PC-9 (cell line): ENCODE data around the gene MYLK. TPM values are rescaled to one million over a fixed set of nuclear protein-coding genes. Genes with fewer than 3 reads are reported as not detected.

Source experiments
- BruUV-seq: library from RNA; stranded (reverse); fragments of 400-500 nt; replicated peaks from 2 replicates; lab custom pipeline; 2021; lab: Mats Ljungman, UMichigan
- CTCF ChIA-PET: fragments of 300-600 bp; sonication (Branson Sonifier 250); formaldehyde crosslinking; loops from one replicate; lab custom pipeline; 2022; ENCODE audit warnings: antibody characterized with exemption; lab: Charles Lee
- POLR2A ChIA-PET: fragments of 300-600 bp; sonication (Branson Sonifier 250); formaldehyde crosslinking; loops from one replicate; lab custom pipeline; 2022; ENCODE audit warnings: antibody characterized with exemption; ENCODE audit not compliant: unreplicated experiment; lab: Charles Lee
- DNase-seq, 2 experiments: peaks; one replicate each; pipeline versions ENCODE4 v3.0.0 to v3.0.0-alpha.2; 2015 to 2022; ENCODE audit warnings: mixed read lengths in 1 of 2
- H2AFZ ChIP-seq: fragments of 200-600 bp; sonication (generic); 2 replicates; pipeline ENCODE4 v1.8.1; 2017; ENCODE audit warnings: antibody characterized with exemption
- H3F3A ChIP-seq: fragments of 200-600 bp; sonication (generic); 2 replicates; pipeline ENCODE4 v1.8.1; 2017; ENCODE audit warnings: antibody characterized with exemption, mild to moderate bottlenecking, low read depth; ENCODE audit not compliant: insufficient read depth
- H3K27ac ChIP-seq: fragments of 200-600 bp; sonication (generic); 2 replicates; pipeline ENCODE4 v1.6.1; 2016; ENCODE audit warnings: mixed run types
- H3K27me3 ChIP-seq: fragments of 200-600 bp; sonication (generic); 2 replicates; pipeline ENCODE4 v1.6.1; 2016; ENCODE audit warnings: low read depth, mixed run types; ENCODE audit not compliant: insufficient read depth
- H3K36me3 ChIP-seq: fragments of 200-600 bp; sonication (generic); 2 replicates; pipeline ENCODE4 v1.6.1; 2016; ENCODE audit warnings: low read depth, mixed run types
- H3K4me1 ChIP-seq: fragments of 200-600 bp; sonication (generic); replicated peaks from 2 replicates; pipeline ENCODE4 v1.6.1; 2016; ENCODE audit warnings: mixed run types; ENCODE audit not compliant: insufficient read depth
- H3K4me2 ChIP-seq: fragments of 200-600 bp; sonication (generic); 2 replicates; pipeline ENCODE4 v1.6.1; 2017; ENCODE audit warnings: mixed run types
- H3K4me3 ChIP-seq: fragments of 200-600 bp; sonication (generic); 2 replicates; pipeline ENCODE4 v1.6.1; 2016; ENCODE audit warnings: mixed run types
- H3K79me2 ChIP-seq: fragments of 200-600 bp; sonication (generic); 2 replicates; pipeline ENCODE4 v1.6.1; 2017; ENCODE audit warnings: low read depth, mixed run types
- H3K9me2 ChIP-seq: fragments of 200-600 bp; sonication (generic); 2 replicates; pipeline ENCODE4 v1.8.1; 2017; ENCODE audit warnings: mild to moderate bottlenecking; ENCODE audit not compliant: insufficient read depth
- H3K9me3 ChIP-seq: fragments of 200-600 bp; sonication (generic); 2 replicates; pipeline ENCODE4 v1.8.1; 2016; ENCODE audit warnings: low read depth; ENCODE audit not compliant: insufficient read depth
- H4K20me1 ChIP-seq: fragments of 200-600 bp; sonication (generic); 2 replicates; pipeline ENCODE4 v1.8.1; 2017; ENCODE audit not compliant: insufficient read depth
- CTCF ChIP-seq: fragments of 200-600 bp; sonication (generic); conservative IDR thresholded peaks from 2 replicates; pipeline ENCODE4 v1.6.1; 2017; ENCODE audit warnings: mixed run types, antibody characterized with exemption, mild to moderate bottlenecking, moderate library complexity
- EZH2 ChIP-seq: fragments of 200-600 bp; sonication (generic); IDR thresholded peaks from 2 replicates; pipeline ENCODE4 v1.8.0; 2017; ENCODE audit warnings: antibody characterized with exemption, low read depth
- intact Hi-C: fragments of 100-400 bp; cut with micrococcal nuclease; formaldehyde crosslinking; loops from one replicate; pipeline ENCODE4 v1.10.0; 2022; ENCODE audit not compliant: unreplicated experiment
- total RNA-seq: library from RNA; stranded (reverse); gene quantifications from 2 replicates; pipeline ENCODE4 v1.2.3, GENCODE V29; 2021

The MYLK gene
- total RNA-seq, 1 experiment from 2014 or later: 0.72 TPM

GRCh38 chr3:123741041-123741511 is 143.1 kb downstream of the MYLK start:
- Histone ChIP-seq H3K4me1 (no peaks in the 10 kb centered on the region), H3K36me3 (no peaks in the 10 kb centered on the region), H3K27ac (no peak overlapping the region), H3K9me2 (no peaks in the 10 kb centered on the region), H3K4me2 (no peak overlapping the region), H3K27me3 (no peaks in the 10 kb centered on the region), H3K9me3 (no peaks in the 10 kb centered on the region), H3K79me2 (no peaks in the 10 kb centered on the region), H3K4me3 (no peak overlapping the region), H2AFZ (no peak overlapping the region), H4K20me1 (no peaks in the 10 kb centered on the region), H3F3A (no peaks in the 10 kb centered on the region)
- DNase-seq: no peak
- intact Hi-C loops: no loop called here
- TF ChIP-seq EZH2 (no peak), CTCF (no peak)
- ChIA-PET CTCF (no interaction called here), POLR2A (no interaction called here)
- no TSS peak for BruUV-seq

GRCh38 chr3:123740391-123740822 is 143.7 kb downstream of the MYLK start:
- no peak overlapping the region for H3K27ac ChIP-seq
- no peak overlapping the region for H2AFZ ChIP-seq
- BruUV-seq: no TSS peak
- no peak overlapping the region for H3K4me2 ChIP-seq
- no peaks in the 10 kb centered on the region for H3K27me3 ChIP-seq
- no peak overlapping the region for H3K4me3 ChIP-seq
- DNase-seq: no peak
- intact Hi-C loops: no loop called here
- CTCF ChIA-PET: interaction anchor here (0.6 kb wide), 1 partner anchor 42 kb away, joined by 5 read pairs; no protein-coding TSS in a partner anchor
- no peaks in the 10 kb centered on the region for H3K36me3 ChIP-seq
- H4K20me1 ChIP-seq: no peaks in the 10 kb centered on the region
- 0 out of 2 replicates have a peak, but pooled peaks cover 2% of the 10 kb centered on the region for H3K4me1 ChIP-seq
- H3K9me2 ChIP-seq: no peaks in the 10 kb centered on the region
- no peak for TF ChIP-seq EZH2
- no peak for TF ChIP-seq CTCF
- no peaks in the 10 kb centered on the region for H3F3A ChIP-seq
- H3K9me3 ChIP-seq: no peaks in the 10 kb centered on the region
- POLR2A ChIA-PET: no interaction called here
- H3K79me2 ChIP-seq: no peaks in the 10 kb centered on the region

DNA sequence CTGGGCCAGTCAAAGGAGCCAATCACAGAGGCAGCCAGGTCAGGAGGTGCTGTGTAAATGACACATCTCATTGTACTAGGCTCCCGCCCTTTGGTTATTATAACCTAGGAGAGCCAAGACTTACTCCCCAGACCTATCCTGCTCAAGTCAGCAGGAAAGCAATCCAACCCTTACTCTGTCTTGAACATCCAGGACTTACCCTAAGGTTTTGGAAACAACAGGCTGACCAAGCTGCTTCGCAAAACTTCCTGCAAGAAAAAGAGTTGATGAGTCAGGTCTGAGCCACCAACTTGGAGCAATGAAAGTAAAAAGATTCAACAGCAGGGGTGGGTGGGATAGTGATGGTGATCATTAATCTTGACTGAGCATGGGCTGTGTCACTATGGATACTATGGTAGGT is 144.4 kb downstream of the MYLK start:
- intact Hi-C loops: no loop called here
- no peaks in the 10 kb centered on the region for H3F3A ChIP-seq
- no peaks in the 10 kb centered on the region for H3K9me3 ChIP-seq
- no peak overlapping the region for H2AFZ ChIP-seq
- H3K27me3 ChIP-seq: no peaks in the 10 kb centered on the region
- no peak overlapping the region for H3K27ac ChIP-seq
- no TSS peak for BruUV-seq
- H3K4me1 ChIP-seq: peaks cover 6% of the 10 kb centered on the region; the same call in 1 of the 2 replicates
- no peak for DNase-seq
- no peaks in the 10 kb centered on the region for H3K36me3 ChIP-seq
- ChIA-PET CTCF (interaction anchor here (0.6 kb wide), 1 partner anchor 43 kb away, joined by 5 read pairs; no protein-coding TSS in a partner anchor), POLR2A (no interaction called here)
- H3K4me3 ChIP-seq: no peak overlapping the region
- H3K4me2 ChIP-seq: no peak overlapping the region
- TF ChIP-seq CTCF (no peak), EZH2 (no peak)
- no peaks in the 10 kb centered on the region for H4K20me1 ChIP-seq
- H3K9me2 ChIP-seq: no peaks in the 10 kb centered on the region
- H3K79me2 ChIP-seq: no peaks in the 10 kb centered on the region
